ENCODE results near the gene TACO1. TPM values are rescaled to one million over a fixed set of nuclear protein-coding genes. Genes with fewer than 3 reads are reported as not detected.

TACO1 gene
- total and polyA plus RNA-seq, 2 donors (not counting 3 experiments of a cell fraction or from before 2014, with no cell fraction given), result 24.7 to 31.7 TPM

GRCh38 chr17:63631626-63632025 is 30.9 kb downstream of the TACO1 start:
- peaks cover 42% of the 10 kb centered on the region for H3K4me1 ChIP-seq (ENCODE audit: control insufficient read depth, extremely low read depth, insufficient read depth, low read length)
- no peaks in the 10 kb centered on the region for H3K27me3 ChIP-seq (ENCODE audit: control insufficient read depth in 2 of 2, insufficient read depth in 2 of 2, low read length in 2 of 2)
- H3K4me2 ChIP-seq (ENCODE audit: insufficient read depth, low read length), result peak overlapping the region; percentile 19
- DNase-seq (ENCODE audit: low read depth, low spot score) (peak; percentile 52), FAIRE-seq (no peak)
- no peak overlapping the region for H3K9ac ChIP-seq (replicated peaks; ENCODE audit: extremely low read depth, insufficient read depth, low read length)
- dilution Hi-C loops (cut with MboI; ENCODE audit: extremely low pct_ligation_motif_present, low sequenced_read_pairs) (no loop called here), intact Hi-C loops (cut with micrococcal nuclease) (no loop called here)
- H4K20me1 ChIP-seq (replicated peaks; ENCODE audit: control insufficient read depth, extremely low read depth, insufficient read depth, low read length), result peaks cover 2% of the 10 kb centered on the region
- peaks cover 13% of the 10 kb centered on the region in 2 experiments for H3K36me3 ChIP-seq (ENCODE audit: control insufficient read depth in 2 of 2, extremely low read depth in 1 of 2, insufficient read depth in 2 of 2, low read length in 2 of 2)
- no TSS peak for BruUV-seq (replicated peaks)
- TF ChIP-seq POLR2A (IDR thresholded peaks at IDR 0.05; ENCODE audit: low read depth, low read length) (no peak), FOS (IDR thresholded peaks at IDR 0.05; ENCODE audit: borderline replicate concordance, insufficient read depth, low read length) (no peak), CTCF (IDR thresholded peaks at IDR 0.05; ENCODE audit: extremely low read depth in 1 of 2, insufficient read depth in 1 of 2, low read depth in 1 of 2, low read length in 2 of 2) (no peak), MYC (IDR thresholded peaks at IDR 0.05; ENCODE audit: low read depth, low read length) (no peak), JUN (IDR thresholded peaks at IDR 0.05; ENCODE audit: borderline replicate concordance, insufficient read depth, insufficient read length, low read depth) (no peak), MAX (IDR thresholded peaks at IDR 0.05; ENCODE audit: insufficient read depth, insufficient read length) (no peak), POLR2AphosphoS5 (IDR thresholded peaks at IDR 0.05; ENCODE audit: insufficient read depth, low read depth, low read length) (no peak), EZH2 (IDR thresholded peaks at IDR 0.05; ENCODE audit: borderline replicate concordance, low read depth, low read length, severe bottlenecking) (no peak), GATA2 (IDR thresholded peaks at IDR 0.05; ENCODE audit: insufficient read depth, insufficient read length, low read depth, low read length) (no peak)
- CTCF ChIA-PET, result interaction anchor here (2.9 kb wide), 1 partner anchor 9 kb away, joined by 12 read pairs; the partner anchor contains the start of gene MAP3K3
- no peak overlapping the region for H3K4me3 ChIP-seq (replicated peaks in 1 of 3; ENCODE audit: insufficient read depth in 1 of 3, low read depth in 1 of 3, low read length in 3 of 3)
- no peak overlapping the region for H3K27ac ChIP-seq (ENCODE audit: insufficient read depth, low read depth, low read length)
- POLR2A ChIA-PET, result no interaction called here
- H3K9me1 ChIP-seq (replicated peaks; ENCODE audit: control insufficient read depth, extremely low read depth, insufficient read depth, low read length), result no peaks in the 10 kb centered on the region
- H3K9me3 ChIP-seq (replicated peaks; ENCODE audit: control insufficient read depth, insufficient read depth, low read length), result no peaks in the 10 kb centered on the region
- H3K79me2 ChIP-seq (ENCODE audit: control insufficient read depth, insufficient read depth, low read length), result peaks cover 68% of the 10 kb centered on the region
- H2AFZ ChIP-seq (ENCODE audit: low read depth, low read length), result no peak overlapping the region
